Stimulated activated naive CD4-positive, alpha-beta T cell treated with Interleukin-2 at 50 U/mL for 16 hours (primary cell): ENCODE results near the gene CYP4F8.
"Not testable (repeated sequence)": the region's sequence is repeated elsewhere in the genome, so short reads cannot be mapped to it uniquely, and the experiment has no call there.

ENCODE experiments used
- DNase-seq: peaks from one replicate; lab custom pipeline; 2025; lab: John Stamatoyannopoulos, UW

Gene CYP4F8, protein sequence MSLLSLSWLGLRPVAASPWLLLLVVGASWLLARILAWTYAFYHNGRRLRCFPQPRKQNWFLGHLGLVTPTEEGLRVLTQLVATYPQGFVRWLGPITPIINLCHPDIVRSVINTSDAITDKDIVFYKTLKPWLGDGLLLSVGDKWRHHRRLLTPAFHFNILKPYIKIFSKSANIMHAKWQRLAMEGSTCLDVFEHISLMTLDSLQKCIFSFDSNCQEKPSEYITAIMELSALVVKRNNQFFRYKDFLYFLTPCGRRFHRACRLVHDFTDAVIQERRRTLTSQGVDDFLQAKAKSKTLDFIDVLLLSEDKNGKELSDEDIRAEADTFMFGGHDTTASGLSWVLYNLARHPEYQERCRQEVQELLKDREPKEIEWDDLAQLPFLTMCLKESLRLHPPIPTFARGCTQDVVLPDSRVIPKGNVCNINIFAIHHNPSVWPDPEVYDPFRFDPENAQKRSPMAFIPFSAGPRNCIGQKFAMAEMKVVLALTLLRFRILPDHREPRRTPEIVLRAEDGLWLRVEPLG

DNA sequence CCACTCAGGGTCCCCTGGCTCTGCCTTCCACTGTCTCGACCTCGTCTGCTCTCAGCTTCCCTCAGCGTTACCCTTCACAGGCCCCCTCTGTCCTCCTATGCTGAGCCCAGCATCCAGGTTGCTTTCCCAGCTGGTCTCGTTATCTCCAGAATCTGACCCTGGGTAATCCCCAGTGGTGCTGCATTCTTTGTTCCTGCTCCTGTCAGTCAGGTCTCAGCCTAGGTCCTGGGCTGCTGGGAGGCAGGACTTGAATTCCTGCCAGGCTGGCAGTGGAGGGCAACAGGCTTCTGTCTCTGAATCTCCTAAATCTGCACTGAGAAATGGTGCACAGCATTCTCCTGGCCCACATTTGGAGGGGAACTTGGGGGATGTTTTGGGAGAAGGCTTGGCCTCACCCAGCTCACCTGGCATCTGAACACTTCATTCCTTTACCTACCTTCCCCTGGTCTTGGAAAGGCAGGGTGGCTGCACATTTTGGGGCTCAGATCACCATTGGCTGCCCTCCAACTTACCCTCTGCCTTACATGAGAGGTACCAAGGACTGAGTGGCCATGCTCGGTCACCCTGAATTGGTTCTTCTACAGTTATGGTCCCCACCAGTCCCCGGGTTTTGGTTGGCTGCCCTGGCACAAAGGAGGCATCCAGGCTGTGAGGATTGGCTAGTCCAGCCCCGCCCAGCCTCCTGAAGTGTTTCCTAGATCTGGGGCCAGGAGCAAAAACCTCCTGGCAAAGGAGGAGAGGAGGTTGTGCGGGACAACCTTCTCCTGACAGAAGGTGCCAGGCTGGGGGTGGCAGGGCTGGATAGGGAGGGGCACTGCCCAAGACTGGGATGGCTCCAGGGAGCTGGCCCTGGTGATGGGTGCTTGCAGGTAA lies at the start of gene CYP4F8:
TSS of gene CYP4F8 (plus strand) at position 712 of the 873 bp plus-strand sequence. CDS start 399 bp downstream, outside the sequence.
- no peak for DNase-seq

DNA sequence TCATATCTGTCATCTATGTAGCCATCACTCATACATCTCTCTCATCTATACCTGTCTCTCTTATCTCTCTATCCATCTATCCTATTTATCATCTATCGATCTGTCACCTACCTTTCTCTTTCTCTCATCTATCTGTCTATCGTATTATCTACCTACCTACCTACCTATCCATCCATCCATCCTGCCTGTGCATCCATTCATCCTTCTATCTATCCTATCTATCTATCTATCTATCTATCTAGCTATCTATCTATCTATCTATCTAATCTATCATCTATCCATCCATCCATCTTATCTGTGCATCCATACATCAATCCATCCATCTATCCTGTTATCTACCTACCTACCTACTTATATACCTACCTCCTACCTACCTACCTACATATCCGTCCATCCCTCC lies 44.6 kb upstream of the CYP4F8 start:
- no peak for DNase-seq

DNA sequence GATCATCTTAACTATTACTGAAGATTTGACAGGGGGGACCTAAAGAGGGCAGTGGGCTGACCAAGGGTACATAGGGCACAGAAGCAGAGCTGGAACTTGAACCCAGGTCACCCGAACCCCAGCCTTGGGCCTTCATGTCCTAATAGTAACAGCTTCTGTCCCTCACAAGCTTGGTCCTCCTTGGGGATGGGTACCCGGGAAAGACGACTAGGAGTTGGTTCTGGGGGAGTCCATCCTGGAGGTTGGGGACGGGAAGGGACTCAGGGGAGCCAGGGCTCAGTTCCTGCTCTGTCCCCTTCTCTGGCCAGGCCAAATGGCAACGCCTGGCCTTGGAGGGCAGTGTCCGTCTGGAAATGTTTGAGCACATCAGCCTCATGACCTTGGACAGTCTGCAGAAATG lies 39.6 kb upstream of the CYP4F8 start:
- no peak for DNase-seq

DNA sequence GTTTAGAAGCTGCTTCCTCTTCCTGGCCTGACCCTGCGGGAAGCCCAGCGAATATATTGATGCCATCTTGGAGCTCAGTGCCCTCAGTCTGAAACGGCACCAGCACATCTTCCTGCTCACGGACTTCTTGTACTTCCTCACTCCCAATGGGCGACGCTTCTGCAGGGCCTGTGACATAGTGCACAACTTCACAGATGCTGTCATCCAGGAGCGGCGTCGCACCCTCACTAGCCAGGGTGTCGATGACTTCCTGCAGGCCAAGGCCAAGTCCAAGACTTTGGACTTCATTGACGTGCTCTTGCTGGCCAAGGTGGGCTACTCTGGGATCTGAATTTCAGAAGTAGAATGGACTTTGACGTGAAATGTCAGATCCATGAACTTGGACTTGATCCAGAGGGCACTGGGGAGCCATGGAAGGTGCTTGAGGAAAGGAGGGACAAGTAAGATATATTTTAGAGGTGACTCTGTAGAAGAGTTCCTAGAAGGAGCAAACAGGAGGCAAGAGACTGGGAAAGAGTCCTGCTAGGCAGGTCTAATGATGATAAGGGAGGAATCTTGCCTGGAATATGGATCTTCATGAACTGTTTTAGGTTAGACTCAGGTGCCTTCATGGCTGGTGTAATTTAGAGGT lies 38.4 kb upstream of the CYP4F8 start:
- no peak for DNase-seq

DNA sequence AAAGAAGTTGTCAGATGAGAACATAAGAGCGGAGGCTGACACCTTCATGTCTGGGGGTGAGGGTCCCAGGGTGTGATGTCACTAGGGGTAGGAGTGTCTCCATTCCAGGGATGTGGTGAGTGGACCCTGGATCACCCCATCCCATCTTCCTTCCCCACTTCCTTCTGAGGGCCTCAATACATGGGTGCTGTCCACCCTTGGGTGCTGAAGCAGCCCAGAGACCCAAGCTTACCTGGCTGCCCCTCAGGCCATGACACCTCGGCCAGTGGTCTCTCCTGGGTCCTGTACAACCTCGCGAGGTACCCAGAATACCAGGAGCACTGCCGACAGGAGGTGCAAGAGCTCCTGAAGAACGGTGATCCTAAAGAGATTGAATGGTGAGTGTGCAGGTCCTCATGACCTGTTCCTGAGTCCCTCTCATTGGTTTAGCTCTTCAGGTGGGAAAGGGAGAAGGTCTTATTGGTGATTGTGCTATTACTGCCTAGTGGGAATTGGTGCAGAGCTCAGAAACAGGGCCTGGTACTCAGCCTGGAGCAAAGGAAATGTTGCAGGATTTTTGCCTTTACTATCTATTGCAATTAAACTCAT lies 37.7 kb upstream of the CYP4F8 start:
- DNase-seq, result no peak

DNA sequence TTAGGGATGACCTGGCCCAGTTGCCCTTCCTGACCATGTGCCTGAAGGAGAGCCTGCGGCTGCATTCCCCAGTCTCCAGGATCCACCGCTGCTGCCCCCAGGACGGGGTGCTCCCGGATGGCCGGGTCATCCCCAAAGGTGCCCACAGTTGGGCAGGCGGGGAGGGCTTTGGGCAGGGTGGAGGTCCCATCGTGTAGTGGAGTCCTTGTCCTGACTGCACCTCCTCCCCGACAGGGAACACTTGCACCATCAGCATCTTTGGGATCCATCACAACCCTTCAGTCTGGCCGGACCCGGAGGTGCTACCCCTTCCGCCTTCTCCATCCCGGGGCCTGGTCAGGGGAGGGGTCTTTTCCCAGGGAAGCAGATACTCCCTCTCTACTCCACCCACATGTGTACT lies 31.7 kb upstream of the CYP4F8 start:
- DNase-seq, result no peak

DNA sequence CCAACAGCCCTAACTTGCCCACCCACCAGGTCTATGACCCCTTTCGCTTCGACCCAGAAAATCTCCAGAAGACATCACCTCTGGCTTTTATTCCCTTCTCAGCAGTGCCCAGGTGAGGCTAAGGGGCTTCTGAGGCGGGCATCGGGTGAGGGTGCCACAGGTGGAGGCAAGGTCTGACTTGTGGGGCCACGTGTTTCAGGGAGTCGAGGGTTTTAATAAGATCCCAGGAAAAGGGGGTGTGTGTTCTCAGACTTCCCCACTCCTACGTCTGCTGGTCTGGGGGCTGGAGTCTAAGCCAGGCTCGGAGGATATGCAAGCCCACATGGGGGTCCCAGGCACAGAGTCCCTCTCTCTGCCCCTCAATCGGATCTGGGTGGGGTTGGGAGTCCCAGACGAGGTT lies 30.9 kb upstream of the CYP4F8 start:
- DNase-seq, result no peak

DNA sequence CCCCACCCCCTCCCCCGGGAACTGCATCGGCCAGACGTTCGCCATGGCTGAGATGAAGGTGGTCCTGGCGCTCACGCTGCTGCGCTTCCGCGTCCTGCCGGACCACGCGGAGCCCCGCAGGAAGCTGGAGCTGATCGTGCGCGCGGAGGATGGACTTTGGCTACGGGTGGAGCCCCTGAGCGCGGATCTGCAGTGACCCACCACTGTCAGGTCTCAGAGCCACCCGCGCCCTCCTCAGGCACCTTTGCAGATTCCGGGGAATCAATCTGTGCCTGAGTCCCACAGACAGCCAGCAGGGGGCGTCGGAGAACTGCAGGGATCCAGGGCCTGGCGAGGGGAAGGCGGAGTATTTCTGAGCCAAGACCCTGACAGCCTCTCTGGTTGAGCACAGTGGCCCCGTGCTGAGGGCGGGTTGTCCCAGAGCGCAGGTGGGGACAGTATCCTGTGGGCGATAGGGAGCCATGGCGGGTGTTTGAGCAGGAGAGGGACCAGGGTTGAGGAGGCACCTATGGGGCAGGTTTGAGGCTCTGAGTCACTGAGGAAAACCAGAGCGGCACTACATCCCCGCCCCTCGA lies 30.4 kb upstream of the CYP4F8 start:
- peak; percentile 78 for DNase-seq

DNA sequence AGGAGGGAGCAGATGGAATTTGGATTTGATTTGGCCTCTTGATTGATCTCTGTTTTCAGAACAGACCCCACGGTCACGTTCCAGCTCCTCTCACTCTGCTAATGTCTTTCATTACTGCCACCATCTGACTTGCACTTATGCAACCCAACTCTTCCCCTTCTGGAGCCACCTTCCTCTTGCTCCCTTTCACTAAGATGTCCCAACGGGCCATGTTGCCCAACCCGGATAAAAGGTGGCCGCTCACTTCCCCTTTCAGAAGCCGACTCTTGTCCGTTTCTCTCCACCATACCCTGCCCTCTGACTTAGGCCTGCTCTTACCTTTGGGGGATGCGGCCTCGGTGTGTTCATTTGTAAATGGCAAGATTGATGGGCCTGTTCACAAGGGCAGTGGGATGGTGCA lies 27.4 kb upstream of the CYP4F8 start:
- DNase-seq, result no peak

DNA sequence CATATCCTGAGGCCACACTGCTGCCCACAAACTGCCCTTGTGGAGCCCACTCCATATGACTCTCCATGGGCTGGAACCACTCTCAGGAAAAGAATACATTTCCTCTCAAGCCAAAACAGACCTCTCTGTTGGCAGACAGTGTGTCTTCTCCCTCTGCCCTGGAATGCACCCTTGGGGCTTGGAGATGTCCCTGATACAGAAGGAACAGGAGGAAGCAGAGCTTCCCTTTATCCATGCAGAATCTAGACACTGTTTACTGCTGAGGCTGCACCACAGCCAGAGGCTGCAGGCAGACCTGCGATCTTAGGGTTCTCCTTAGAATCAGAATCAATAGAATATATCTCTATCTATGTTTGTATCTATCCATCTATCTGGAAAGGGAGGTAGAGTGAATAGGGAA lies 26.8 kb upstream of the CYP4F8 start:
- DNase-seq, result no peak

DNA sequence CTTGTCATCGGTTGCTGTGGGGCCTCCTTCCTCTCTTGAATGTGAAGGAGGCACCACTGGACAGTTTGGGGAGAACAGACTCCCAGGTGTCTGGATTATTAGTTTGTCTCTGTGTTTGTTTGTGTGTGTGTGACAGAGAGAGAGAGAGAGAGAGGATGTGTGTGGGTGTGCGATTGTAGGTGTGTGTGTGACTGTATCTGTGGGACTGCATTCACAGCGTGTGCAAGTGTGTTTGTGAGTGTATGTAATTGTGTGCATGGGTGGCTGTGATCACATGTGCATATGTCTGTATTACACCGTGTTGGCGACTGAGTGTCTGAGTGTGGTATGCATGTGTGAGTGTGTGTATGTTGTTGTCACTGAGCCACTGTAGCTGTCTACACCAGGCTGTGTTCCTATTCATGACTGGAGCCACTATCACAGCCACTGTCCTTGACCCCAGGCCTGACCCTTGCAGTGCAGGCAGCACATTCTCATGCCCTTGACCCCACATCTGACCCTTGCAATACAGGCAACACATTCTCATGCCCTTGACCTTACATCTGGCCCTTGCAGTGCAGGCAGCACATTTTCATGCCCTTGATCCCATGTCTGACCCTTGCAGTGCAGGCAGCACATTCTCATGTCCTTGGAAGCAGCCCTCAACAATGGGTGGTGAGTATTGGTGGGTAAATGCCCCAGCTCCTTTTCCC lies 25.1 kb upstream of the CYP4F8 start:
- DNase-seq, result no peak

DNA sequence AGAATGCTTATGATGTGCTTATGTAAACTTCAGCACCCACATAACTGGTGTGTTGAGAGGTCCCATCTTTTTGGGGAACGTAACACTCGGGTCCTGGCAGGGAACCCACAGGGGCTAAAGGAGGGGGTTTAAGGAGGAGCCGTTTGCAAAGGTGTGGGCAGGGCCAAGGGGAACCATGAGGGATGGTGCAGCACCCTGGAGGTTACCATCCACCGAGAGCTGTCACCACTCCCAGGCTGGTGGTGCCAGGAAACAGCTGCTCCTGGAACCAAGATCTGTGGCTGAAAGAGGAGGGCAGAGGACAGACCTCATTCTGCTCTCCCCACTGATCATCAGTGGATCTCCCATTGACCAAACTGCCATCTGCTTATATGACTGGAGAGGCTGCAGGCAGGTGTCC lies 23.2 kb upstream of the CYP4F8 start:
- no peak for DNase-seq

DNA sequence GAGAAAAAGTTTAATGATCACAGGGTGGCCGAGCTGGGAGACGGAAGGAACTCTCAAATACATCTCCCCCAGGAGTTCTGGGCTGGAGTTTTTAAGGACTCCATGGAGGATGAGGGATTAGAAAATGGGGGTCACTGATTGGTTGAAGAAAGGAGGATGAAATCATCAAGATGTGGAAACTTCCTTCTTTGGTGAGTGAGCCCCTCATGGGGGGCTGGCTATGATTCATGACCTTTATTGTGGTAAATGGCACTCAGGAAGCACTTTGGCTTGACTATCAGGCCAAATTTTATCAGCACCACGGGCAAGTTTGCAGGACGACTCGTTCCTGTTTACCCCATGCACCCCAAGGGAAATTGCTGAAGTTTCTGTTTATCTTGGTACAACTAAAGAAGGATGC lies 22.5 kb upstream of the CYP4F8 start:
- DNase-seq, result not testable (repeated sequence)

DNA sequence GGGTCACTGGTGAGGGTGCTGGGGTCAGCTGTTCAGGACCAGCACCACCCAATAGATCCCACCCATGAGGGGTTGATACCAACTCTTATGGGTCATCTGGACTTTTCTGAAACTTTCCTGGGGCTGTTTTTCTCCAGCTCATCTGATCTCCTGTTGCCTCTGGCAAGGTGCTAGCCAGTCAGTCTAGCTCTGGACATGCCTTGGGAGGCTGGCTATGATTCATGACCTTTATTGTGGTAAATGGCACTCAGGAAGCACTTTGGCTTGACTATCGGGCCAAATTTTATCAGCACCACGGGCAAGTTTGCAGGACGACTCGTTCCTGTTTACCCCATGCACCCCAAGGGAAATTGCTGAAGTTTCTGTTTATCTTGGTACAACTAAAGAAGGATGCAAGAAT lies 21.3 kb upstream of the CYP4F8 start:
- not testable (repeated sequence) for DNase-seq

DNA sequence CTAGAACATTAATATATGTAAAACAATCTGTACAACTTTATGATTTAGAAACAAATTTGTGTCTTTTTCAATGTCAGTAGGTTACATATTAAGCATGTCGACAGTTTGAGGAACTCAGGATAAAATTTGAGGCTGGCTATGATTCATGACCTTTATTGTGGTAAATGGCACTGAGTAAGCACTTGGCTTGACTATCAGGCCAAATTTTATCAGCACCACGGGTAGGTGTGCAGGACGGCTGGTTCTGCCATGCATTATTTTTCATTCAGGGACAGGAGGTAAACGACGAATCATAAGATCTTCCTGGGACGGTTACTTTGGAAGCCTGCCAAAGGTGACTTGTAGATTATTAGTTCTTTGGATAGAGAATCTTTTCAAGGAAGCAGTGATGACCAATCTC lies 19.9 kb upstream of the CYP4F8 start:
- DNase-seq, result no peak

DNA sequence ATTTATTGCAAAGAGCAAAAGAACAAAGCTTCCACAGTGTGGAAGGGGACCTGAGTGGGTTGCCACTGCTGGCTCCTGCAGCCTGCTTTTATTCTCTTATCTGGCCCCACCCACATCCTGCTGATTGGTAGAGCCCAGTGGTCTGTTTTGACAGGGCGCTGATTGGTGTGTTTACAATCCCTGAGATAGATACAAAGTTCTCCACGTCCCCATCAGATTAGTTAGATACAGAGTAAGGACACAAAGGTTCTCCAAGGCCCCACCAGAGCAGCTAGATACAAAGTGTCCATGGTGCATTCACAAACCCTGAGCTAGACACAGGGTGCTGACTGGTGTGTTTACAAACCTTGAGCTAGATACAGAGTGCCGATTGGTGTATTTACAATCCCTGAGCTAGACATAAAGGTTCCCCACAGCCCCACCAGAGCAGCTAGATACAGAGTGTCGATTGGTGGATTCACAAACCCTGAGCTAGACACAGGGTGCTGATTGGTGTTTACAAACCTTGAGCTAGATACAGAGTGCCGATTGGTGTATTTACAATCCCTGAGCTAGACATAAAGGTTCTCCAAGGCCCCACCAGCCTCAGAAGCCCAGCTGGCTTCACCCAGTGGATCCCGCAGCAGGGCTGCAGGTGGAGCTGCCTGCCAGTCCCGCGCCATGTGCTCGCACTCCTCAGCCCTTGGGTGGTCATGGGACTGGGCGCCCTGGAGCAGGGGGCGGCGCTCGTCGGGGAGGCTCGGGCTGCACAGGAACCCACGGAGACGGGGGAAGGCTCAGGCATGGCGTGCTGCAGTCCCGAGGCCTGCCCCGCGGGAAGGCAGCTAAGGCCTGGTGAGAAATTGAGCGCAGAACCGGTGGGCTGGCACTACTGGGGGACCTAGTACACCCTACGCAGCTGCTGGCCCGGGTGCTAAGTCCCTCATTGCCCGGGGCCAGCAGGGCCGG lies 6.8 kb upstream of the CYP4F8 start:
- not testable (repeated sequence) for DNase-seq

DNA sequence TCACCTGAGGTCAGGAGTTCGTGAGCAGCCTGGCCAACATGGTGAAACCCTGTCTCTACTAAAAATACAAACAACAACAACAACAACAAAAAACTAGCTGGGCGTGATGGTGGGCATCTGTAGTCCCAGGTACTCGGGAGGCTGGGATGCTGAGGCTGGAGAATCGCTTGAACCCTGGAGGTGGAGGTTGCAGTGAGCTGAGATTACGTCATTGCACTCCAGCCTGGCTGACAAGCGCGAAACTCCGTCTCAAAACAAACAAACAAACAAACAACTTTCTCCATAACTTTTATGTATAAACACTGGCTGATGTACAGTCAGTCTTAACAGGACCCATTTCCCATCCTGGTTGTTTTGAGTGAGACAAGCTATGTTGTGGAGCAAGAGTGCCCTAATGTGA lies 5.8 kb upstream of the CYP4F8 start:
- DNase-seq, result no peak

DNA sequence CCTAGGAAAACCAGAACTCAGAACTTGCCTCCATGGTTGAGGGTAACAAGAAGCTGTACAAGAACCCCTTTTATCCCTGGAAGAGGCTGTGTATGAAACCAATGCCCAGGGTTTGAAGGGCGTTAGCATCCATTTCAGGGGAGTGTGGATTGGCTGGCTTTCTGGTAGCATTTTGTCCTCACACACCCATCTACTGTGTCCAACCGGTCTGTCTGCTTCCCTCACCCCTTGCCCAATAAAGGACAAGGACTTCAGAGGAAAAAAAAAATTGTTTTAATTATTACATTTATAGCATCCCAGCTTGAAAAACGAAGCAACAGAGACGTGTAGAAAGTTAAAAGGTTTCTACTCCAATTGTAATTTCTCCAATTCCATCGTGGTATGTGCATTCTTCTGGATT lies 2.7 kb upstream of the CYP4F8 start:
- DNase-seq, result no peak

DNA sequence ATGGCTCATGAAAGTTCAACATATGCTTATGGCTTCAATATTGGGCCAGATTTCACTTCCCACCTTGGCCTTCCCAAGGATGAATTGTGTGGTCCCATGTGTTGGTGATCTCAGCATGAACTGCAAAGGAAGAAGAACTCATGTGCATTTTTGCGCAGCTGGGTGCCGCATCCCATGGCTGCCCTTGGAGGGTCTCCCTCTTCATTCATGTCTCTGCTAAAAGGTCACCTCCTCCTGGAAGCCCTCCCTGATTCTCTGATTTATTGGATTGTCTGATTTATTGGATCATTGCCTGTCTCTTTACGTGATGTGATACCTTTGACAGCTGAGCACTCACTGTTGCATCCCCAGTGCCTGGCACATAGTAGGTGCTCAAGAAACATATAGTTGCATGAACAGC lies 1.7 kb upstream of the CYP4F8 start:
- DNase-seq, result no peak

DNA sequence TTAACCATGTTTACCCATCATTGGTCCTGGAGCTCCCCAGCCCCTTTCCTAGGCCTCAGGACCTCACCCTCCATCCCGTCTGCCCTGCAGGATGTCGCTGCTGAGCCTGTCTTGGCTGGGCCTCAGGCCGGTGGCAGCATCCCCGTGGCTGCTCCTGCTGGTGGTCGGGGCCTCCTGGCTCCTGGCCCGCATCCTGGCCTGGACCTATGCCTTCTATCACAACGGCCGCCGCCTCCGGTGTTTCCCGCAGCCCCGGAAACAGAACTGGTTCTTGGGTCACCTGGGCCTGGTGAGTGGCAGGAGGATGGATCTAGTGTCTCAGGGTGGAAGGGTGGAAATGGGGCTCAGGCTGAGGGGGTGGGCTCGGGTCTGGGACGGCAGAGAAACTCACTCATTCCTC lies 508 bp downstream of the CYP4F8 start:
- no peak for DNase-seq
